Spleen (tissue), 7 donors: ENCODE results near the gene KRTAP21-2.

Experiments used
- CTCF ChIP-seq, 11 experiments: fragments of 200-600 bp in 7 of 11; fragments of 450-650 bp in 4 of 11; sonication (generic) in 4 of 11; IDR thresholded peaks in 8 of 11; conservative IDR thresholded peaks in 3 of 11; 1 replicate in 7 of 11; 2 replicates in 4 of 11; pipeline versions ENCODE4 v1.4.0 to v1.8.0; 2016 to 2021; ENCODE audit warnings: antibody characterized with exemption in 11 of 11, inconsistent platforms in 4 of 11, mild to moderate bottlenecking in 1 of 11
- POLR2A ChIP-seq, 3 donors: fragments of 450-650 bp; IDR thresholded peaks; one replicate each; pipeline ENCODE4 v1.5.1; 2017; ENCODE audit warnings: antibody characterized with exemption in 3 of 3, mild to moderate bottlenecking in 1 of 3
- donor health status: DM: no; HTN: no; CAD: no; lungs with moderate emphysema.
- donor health status: DM: no; HTN: no; CAD: no.
- donor health status: DM: no; HTN: no; CAD: no.

- TF ChIP-seq POLR2A (IDR thresholded peaks at IDR 0.05) (no peak), CTCF (IDR thresholded peaks at IDR 0.05 in 8 of 11, conservative IDR thresholded peaks at IDR 0.05 in 3 of 11) (no peak)
These were observed 27.7 kb downstream of the KRTAP21-2 start for GRCh38 chr21:30719401-30719800.
